HG03025 (cell line): ENCODE data around the gene CRKL.
"Not testable (repeated sequence)": the region's sequence is repeated elsewhere in the genome, so short reads cannot be mapped to it uniquely, and the experiment has no call there.

Experiments used
- ATAC-seq: cut with Tn5 transposase; IDR thresholded peaks from one replicate; pipeline ENCODE4 v1.9.1; 2021; ENCODE audit warnings: mild to moderate bottlenecking, moderate library complexity; ENCODE audit not compliant: unreplicated experiment, low FRiP score

Gene CRKL

DNA sequence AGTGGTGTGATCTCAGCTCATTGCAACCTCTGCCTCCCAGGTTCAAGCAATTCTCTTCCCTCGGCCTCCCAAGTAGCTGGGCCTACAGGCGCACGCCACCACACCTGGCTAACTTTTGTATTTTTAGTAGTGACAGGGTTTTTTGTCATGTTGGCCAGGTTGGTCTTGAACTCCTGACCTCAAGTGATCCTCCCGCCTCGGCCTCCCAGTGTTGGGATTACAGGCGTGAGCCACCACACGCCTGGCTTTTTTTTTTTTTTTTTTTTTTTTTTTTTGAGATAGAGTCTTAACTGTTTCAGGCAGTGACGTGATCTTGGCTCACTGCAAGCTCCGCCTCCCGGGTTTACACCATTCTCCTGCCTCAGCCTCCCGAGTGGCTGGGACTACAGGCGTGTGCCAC is 13.2 kb downstream of the CRKL start:
- not testable (repeated sequence) for ATAC-seq

DNA sequence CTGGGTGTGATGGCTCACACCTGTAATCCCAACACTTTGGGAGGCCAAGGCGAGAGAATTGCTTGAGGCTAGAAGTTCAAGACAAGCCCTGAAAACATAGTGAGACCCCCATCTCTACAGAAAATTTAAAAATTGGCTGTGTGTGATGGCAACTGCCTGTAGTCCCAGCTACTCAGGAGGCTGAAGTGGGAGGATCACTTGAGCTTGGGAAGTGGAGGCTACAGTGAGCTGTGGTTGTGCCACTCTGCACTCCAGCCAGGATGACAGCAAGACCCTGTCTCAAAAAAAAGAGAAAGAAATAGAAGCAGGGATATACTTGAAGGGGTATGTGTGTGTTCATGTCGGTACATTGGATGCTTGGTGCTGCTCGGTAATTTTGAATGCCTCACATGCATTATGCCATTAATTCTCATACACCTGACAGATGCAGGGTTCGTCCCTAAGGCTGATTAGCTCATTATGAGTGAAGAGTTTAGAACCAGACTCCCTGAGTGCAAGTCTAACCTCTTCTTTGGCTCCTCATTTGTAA is 14.0 kb downstream of the CRKL start:
- ATAC-seq, result no peak

- ATAC-seq, result no peak
These were observed 16.7 kb downstream of the CRKL start for GRCh38 chr22:20933910-20934309.

GRCh38 chr22:20935049-20935448 is 17.8 kb downstream of the CRKL start:
- not testable (repeated sequence) for ATAC-seq

DNA sequence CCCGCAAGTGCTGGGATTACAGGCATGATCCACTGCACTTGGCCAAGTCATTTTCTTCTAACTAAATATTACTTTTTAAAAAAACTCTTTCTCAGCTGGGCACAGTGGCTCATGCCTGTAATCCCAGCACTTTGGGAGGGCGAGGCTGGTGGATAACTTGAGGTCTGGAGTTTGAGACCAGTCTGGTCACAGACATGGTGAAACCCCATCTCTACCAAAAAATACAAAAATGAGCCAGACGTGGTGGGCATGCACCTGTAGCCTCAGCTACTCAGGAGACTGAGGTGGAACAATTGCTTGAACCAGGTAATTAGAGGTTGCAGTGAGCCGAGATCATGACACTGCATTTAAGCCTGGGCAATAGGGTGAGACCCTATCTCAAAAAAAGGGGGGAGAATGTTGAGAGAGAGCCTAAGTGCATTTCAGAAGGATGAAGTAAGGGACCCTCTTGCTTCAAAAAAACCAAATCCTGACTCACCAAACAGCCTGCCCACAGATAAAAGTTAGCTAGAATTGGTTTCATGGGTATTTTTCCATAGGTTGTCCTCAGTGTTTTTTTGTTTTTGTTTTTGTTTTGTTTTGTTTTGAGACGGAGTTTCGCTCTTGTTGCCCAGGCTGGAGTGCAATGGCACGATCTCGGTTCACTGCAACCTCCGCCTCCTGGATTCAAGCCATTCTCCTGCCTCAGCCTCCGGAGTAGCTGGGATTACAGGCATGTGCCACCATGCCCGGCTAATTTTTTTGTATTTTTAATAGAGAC is 18.8 kb downstream of the CRKL start:
- ATAC-seq, result not testable (repeated sequence)

DNA sequence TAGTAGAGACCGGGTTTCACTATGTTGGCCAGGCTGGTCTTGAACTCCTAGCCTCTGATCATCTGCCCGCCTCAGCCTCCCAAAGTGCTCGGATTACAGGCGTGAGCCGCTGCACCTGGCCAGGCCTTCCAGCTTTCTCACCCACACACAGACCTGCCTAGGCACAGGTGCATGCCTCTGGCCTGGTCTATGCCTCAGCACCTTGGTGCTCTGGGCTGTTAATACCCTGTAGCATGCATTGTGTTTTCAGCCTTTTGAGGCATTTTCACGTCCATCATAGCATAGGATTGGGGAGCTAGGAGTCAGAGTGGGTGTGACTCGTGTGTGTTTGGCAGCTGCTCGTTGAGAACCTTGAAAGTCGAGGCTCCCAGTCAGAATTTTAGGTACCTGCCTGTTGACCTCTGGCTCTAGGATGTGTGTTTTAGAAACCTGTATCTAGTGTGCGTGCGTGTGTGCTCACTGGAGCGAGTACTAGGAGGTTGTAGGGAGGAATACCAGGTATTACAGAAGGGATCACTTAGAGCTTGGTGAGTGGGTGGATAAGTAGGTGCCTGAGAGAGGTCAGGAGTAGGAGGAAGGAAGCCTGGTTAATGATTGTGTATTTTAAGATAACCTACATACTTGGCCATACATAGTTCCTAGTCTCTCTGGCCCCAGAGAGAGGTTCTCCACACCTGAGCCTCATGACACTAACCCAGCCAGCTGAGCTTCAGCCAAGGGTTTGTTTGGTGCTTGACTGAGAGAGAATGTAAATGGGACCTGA is 20.0 kb downstream of the CRKL start:
- no peak for ATAC-seq

- no peak for ATAC-seq
These were observed 20.8 kb downstream of the CRKL start for GRCh38 chr22:20937794-20938671.

DNA sequence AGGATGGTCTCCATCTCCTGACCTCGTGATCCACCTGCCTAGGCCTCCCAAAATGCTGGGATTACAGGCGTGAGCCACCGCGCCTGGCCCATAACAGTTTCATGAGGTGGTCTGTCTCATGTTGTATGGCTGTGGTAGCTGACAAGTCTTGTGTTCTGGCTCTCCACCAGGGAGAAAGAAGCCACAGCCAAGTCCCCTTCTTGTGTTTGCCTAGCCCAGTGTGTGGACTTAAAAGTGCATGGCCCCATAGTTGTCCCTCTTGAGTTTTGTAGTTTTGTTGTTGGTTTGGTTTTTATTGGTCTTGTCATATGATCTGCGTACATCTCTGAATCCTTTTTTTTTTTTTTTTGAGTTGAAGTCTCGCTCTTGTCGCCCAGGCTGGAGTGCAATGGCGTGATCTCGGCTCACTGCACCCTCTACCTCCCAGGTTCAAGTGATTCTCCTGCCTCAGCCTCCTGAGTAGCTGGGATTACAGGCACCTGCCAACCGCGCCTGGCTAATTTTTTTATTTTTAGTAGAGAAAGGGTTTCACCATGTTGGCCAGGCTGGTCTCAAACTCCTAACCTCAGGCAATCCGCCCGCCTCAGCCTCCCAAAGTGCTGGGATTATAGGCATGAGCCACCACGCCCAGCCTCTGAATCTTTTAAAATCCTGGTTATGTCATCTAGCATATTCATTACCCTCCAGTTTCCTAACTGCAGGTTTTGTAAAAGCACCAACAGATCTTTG is 22.4 kb downstream of the CRKL start:
- ATAC-seq, result not testable (repeated sequence)

DNA sequence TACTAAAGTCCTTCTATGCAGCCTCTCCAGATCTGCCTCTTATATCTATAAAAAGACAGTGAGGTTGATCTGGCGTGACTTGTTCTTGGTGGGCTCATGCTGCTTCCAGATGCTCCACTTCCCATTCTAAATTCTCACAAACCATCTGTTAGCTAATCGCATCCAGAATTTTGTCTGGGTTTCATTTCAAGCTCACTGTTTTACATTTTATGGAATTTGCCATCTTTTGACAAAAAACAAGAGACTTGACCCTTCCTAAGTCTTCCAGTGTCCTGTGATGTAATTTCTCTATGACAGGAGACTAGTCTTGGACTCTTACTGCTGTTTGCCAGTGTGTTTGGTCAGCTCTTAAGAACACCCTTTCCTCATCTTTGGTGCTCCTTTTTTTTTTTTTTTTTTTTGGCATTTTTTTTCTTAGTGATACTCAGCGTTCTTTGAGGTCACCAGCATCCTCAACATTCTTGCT is 23.0 kb downstream of the CRKL start:
- no peak for ATAC-seq

- no peak for ATAC-seq
These were observed 23.7 kb downstream of the CRKL start for GRCh38 chr22:20940904-20941385.

GRCh38 chr22:20942203-20942902 is 25.1 kb downstream of the CRKL start:
- ATAC-seq, result not testable (repeated sequence)

DNA sequence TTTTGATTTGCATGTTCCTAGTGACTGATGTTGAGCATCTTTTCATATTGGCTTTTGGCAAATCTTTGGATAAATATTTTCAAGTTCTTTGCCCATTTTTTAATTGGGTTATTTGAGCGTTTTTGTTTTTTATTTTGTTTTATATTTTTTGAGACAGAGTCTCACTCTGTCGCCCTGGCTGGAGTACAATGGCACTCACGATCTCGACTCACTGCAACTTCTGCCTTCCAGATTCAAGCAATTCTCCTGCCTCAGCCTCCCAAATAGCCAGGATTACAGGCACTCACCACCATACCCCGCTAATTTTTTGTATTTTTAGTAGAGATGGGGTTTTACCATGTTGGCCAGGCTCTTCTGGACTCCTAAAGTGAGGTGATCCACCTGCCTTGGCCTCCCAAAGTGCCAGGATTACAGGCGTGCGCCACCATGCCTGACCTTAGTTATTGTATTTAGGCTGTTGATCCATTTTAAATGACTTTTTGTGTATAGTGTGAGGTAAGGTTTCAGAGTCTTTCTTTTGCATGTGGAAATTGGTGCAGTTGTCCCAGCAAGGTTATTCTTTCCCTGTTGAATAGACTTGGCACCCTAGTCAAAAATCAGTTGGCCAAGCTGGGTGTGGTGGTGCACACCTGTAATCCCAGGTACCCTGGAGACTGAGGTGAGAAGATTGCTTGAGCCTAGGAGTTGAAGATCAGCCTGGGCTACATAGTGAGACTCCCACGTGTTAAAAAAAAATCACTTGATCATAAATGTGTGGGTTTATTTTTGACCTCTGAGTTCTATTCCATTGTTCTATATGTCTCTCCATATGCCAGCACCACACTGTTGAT is 26.1 kb downstream of the CRKL start:
- ATAC-seq, result no peak

DNA sequence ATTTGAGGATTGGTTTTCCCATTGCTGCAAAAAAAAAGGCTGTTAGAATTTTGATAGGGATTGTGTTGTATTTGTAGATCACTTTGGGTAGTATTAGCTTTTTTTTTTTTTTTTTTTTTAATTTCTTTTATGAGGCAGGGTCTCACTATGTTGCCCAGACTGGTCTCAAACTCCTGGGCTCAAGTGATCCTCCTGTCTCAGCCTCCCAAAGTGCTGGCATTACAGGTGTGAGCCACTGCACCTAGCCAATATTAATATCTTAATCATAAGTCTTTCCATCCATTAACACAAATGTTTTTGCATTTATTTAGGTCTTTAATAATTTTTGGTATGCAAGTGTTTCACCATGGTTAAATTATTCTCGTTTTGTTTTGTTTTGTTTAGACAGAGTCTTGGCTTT is 26.8 kb downstream of the CRKL start:
- no peak for ATAC-seq

GRCh38 chr22:20945578-20945934 is 28.3 kb downstream of the CRKL start:
- no peak for ATAC-seq

GRCh38 chr22:20946080-20946986 is 29.1 kb downstream of the CRKL start:
- no peak for ATAC-seq

GRCh38 chr22:20946991-20947390 is 29.8 kb downstream of the CRKL start:
- ATAC-seq, result no peak

- no peak for ATAC-seq
These were observed 31.2 kb downstream of the CRKL start for GRCh38 chr22:20948450-20948849.
